GM13976 (cell line): Measurements from ENCODE around the gene LILRB1.
"Not testable (repeated sequence)": the region's sequence is repeated elsewhere in the genome, so short reads cannot be mapped to it uniquely, and the experiment has no call there.

Source experiments
- DNase-seq: peaks from one replicate; pipeline ENCODE4 v3.0.0; 2012; ENCODE audit warnings: low spot score
- in situ Hi-C: fragments of 300-500 bp; cut with MboI; formaldehyde crosslinking; loops from one replicate; pipeline ENCODE4 v1.12.0; 2022; ENCODE audit warnings: low sequenced_read_pairs, mixed read lengths, inconsistent platforms; ENCODE audit not compliant: unreplicated experiment
- TF ChIP-seq, protein P1 (sequence below): IDR thresholded peaks from 2 replicates; pipeline ENCODE4 v1.5.1; 2012; ENCODE audit warnings: borderline replicate concordance, mild to moderate bottlenecking; ENCODE audit not compliant: insufficient read depth; ENCODE audit errors: extremely low read depth, missing control alignments, control extremely low read depth

LILRB1 gene

DNA sequence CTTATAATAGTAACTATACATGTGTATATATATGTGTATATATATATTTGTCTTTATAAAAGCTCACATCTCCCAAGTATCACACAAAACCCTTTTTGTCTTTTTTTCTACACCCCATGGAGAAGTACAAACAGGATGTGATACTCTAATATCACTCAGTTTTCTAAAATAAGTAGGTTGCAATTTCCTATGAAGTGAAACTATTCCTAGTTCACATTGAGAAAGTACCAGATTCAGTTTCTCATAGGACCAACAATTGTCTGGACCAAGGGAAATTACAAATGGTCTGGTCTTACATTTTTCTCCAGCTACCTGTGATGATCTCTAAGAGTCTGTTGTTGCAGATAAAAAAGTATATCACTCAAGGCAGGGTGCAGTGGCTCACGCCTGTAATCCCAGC lies 17.9 kb upstream of the LILRB1 start:
- in situ Hi-C loops = no loop called here
- no peak for DNase-seq
- TF ChIP-seq, protein P1, sequence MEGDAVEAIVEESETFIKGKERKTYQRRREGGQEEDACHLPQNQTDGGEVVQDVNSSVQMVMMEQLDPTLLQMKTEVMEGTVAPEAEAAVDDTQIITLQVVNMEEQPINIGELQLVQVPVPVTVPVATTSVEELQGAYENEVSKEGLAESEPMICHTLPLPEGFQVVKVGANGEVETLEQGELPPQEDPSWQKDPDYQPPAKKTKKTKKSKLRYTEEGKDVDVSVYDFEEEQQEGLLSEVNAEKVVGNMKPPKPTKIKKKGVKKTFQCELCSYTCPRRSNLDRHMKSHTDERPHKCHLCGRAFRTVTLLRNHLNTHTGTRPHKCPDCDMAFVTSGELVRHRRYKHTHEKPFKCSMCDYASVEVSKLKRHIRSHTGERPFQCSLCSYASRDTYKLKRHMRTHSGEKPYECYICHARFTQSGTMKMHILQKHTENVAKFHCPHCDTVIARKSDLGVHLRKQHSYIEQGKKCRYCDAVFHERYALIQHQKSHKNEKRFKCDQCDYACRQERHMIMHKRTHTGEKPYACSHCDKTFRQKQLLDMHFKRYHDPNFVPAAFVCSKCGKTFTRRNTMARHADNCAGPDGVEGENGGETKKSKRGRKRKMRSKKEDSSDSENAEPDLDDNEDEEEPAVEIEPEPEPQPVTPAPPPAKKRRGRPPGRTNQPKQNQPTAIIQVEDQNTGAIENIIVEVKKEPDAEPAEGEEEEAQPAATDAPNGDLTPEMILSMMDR = no peak

DNA sequence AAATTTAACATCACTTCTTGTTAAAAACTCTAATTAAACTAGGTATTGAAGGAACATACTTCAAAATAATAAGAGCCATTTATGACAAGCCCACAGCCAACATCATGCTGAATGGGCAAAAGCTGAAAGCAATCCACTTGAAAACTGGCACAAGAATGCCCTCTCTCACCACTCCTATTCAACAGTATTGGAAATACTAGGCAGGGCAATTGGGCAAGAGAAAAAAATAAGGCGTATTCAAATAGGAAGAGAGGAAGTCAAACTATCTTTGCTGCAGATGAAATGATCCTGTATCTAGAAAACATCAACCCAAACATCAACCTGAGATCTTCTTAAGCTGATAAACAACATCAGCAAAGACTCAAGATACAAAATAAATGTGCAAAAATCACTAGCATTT lies 15.6 kb upstream of the LILRB1 start:
- DNase-seq = no peak
- in situ Hi-C loops = no loop called here
- TF ChIP-seq, protein P1 = no peak

DNA sequence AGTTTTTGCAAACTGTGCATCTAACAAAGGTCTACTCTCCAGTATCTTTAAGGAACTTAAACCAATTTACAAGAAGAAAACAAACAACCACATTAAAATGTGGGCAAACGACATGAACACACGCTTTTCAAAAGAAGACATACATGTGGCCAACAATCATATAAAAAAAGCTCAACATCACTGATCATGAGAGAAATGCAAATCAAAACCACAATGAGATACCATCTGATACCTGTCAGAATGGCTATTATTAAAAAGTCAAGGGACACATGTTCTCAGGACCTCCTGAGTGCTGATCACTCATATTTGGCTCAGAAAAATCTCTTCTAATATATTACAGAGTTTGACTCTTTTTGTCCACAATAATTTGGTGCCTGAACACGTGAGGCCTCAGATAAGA lies 14.2 kb upstream of the LILRB1 start:
- TF ChIP-seq, protein P1 = no peak
- no peak for DNase-seq
- in situ Hi-C loops = no loop called here

DNA sequence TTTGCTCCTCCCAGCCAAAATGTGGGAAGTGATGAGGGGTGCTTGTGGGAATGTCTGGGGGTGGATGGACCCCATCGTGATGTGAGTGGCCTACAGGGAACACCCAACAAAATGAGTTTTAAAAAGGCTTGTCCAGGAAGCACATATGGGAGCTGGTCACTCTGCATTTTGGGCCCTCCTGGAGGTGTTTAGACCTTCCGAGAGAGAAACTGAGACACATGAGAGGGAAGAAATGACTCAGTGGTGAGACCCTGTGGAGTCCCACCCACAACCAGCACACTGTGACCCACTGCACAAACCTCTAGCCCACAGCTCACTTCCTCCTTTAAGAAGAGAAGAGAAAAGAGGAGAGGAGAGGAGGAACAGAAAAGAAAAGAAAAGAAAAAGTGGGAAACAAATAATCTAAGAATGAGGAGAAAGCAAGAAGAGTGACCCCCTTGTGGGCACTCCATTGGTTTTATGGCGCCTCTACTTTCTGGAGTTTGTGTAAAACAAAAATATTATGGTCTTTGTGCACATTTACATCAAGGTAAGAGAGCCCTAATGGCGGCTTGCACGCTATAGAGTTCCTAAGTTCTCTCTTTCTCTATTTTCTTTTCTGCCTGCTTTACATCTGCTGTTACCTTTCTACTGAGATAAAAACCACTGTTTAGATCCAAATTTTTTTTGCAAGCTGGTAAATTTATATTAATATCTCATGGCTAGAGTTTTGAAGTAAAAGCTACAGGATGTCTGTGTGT lies 13.3 kb upstream of the LILRB1 start:
- in situ Hi-C loops = no loop called here

DNA sequence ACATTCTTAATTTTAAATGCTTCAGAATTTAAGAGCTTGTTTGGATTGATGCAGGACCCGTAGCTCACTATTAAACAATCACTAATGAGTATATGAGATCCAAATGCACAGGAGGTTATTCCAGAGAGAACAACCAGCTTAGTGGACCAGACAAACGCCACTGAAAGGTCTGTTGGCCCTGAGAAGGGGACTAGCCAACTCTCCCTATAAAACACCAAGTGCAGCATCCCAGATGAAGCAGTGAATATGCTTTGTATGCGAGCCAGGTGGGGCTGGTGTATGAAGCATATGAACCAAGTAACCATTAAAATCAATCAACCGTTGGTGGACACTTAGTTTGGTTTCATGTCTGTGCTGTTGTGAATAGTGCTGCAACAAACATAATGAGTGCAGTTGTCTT lies 9.8 kb upstream of the LILRB1 start:
- no peak for DNase-seq
- TF ChIP-seq, protein P1 = no peak
- in situ Hi-C loops = no loop called here

More for the DNA sequence above, 13.3 kb upstream of the LILRB1 start:
- DNase-seq = peak; percentile 54
- TF ChIP-seq, protein P1 = no peak

DNA sequence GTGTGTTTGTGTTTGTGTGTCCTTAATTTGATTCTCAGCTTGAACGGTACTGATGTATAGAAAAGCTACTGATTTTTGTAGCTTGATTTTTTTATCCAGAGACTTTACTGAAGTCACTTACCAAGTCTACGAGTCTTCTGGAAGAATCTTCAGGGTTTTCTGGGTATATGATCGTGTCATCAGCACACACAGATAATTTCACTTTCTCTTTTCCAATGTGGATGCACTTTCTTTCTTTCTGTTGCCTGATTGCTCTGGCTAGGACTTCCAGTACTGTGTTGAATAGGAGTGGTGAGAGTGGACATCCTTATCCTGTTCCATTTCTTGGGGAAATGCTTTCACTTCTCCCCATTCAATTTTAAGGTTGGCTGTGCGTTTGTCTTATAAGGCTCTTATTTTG lies 7.9 kb upstream of the LILRB1 start:
- TF ChIP-seq, protein P1 = no peak
- no peak for DNase-seq
- in situ Hi-C loops = no loop called here

DNA sequence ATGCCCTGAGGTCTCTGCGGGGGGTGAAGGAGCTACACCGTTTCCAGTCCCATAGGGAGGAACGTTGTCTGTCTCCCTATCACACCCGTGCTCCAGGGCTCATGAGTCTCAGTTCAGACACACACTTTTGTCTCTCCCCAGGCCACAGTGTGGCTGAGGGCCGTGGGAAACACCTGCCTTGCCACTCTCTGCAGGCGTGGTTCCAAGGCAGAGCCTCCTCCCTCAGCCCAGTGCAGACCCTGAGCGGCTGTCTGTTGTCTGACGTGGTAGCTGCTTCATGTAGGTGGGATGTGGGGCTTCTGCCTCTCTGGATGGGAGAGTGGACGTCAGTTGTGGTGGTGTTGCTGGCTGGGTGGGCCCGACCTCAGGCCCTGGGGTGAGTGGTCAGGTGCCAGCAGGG lies 6.0 kb upstream of the LILRB1 start:
- in situ Hi-C loops, DNase-seq: not testable (repeated sequence)

DNA sequence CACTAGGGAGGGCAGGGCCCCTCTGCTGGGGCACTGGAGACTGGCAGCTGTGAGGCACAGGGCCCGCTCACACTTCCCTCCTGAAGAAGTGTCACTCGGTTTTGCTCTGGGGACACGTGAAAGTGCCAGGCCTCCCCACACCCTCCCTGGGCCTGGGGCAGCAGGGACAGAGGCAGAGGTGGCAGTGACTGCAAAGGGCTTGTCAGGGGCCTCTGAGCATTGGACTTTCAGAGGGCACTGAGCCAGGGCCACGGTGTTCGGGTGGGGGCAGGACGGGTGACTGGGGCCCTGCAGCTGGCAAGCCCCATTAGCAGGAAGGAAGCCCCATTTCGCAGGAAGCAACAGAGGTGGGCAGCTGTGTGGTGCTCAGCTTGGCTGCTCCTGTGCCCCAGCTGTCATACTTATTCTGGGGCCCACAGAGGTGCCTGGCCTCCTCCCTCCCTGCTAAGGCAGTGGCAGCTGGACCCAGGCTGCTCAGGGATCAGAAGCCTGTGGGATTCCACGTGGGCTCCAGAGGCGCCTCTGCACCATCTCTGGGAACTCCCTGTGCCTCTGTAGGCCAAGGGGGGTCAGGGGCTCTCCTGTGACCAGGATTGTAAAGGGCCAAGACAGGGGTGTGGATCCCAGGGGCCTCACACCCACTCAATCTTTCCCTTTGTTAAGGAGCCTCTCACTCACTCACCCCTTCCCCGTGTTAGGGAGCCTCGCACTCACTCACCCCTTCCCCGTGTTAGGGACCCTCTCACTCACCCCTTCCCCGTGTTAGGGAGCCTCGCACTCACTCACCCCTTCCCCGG lies 5.2 kb upstream of the LILRB1 start:
- DNase-seq, in situ Hi-C loops: not testable (repeated sequence)
